HL-60 (cell line): ENCODE measurements around the gene AHDC1.
"Not testable (repeated sequence)": the region's sequence is repeated elsewhere in the genome, so short reads cannot be mapped to it uniquely, and the experiment has no call there.

ENCODE experiments used
- DNase-seq, 2 experiments: peaks; one replicate each; pipeline ENCODE4 v3.0.0-alpha.2; 2010 to 2020; ENCODE audit warnings: low read depth in 1 of 2, low spot score in 1 of 2
- H3K27ac ChIP-seq: fragments of 250-450 bp; sonication (Bioruptor Pico); replicated peaks from 2 replicates; pipeline ENCODE4 v1.5.1; 2020; ENCODE audit warnings: mild to moderate bottlenecking, moderate library complexity
- H3K27me3 ChIP-seq: fragments of 250-450 bp; sonication (Bioruptor Pico); 2 replicates; pipeline ENCODE4 v1.5.1; 2021; ENCODE audit warnings: mild to moderate bottlenecking, moderate library complexity; ENCODE audit not compliant: insufficient read depth, poor library complexity, severe bottlenecking
- H3K4me3 ChIP-seq: replicated peaks from 2 replicates; pipeline ENCODE4 v1.5.1; 2011; ENCODE audit warnings: mild to moderate bottlenecking, control low read depth, low read length; ENCODE audit not compliant: insufficient read depth
- GABPA ChIP-seq: IDR thresholded peaks from 2 replicates; pipeline ENCODE4 v1.6.1; 2012; ENCODE audit warnings: low read depth
- POLR2AphosphoS5 ChIP-seq: IDR thresholded peaks from 2 replicates; pipeline ENCODE4 v1.6.1; 2012; ENCODE audit warnings: low read depth
- SPI1 ChIP-seq: IDR thresholded peaks from 2 replicates; pipeline ENCODE4 v1.6.1; 2012; ENCODE audit warnings: low read depth, mild to moderate bottlenecking, borderline replicate concordance
- TF ChIP-seq, protein P1 (sequence below): IDR thresholded peaks from 2 replicates; pipeline ENCODE4 v1.6.1; 2012; ENCODE audit warnings: low read depth; ENCODE audit not compliant: insufficient replicate concordance
- TF ChIP-seq, protein P2 (sequence below): IDR thresholded peaks from one replicate; pipeline ENCODE4 v1.5.1; 2011; ENCODE audit warnings: low read length, control low read depth, inconsistent platforms; ENCODE audit not compliant: insufficient read depth

The AHDC1 gene

DNA sequence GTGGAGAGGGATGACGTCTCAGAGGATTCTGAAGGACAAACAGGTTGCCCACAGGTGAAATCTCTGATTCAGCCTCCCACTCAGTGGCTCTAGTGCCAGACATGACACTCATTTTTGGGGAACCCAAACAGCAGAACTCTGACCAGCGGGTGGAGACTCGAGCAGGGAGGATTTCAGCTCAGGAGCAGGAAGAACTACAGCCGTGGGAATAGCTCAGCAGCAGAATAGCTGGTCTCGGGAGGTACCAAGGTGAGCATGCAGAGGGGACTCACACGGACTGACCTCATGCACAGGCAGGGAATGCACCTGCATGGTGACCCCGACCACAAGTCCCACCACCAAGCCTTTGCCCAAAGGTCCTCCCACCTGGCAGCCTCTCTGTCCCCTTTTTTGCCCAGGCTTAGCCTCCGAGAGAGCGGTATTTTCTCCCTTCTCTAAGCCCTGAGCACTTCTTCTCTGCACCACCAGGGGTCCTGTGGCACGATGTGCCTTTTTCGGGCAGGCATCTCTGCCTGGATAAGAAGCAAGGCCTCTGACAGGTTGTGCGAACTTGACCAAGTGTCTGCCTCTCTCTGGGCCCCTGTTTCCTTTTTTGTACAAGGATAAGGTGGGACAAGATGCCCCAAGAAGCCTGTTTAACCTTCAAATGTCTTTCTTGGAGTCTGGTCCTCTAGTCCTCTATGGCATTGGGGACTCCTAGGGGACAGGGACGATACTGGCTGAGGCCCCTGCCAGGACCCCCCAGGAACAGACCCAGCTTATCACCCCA, 39.8 kb upstream of the AHDC1 start:
- TF ChIP-seq, protein P1, sequence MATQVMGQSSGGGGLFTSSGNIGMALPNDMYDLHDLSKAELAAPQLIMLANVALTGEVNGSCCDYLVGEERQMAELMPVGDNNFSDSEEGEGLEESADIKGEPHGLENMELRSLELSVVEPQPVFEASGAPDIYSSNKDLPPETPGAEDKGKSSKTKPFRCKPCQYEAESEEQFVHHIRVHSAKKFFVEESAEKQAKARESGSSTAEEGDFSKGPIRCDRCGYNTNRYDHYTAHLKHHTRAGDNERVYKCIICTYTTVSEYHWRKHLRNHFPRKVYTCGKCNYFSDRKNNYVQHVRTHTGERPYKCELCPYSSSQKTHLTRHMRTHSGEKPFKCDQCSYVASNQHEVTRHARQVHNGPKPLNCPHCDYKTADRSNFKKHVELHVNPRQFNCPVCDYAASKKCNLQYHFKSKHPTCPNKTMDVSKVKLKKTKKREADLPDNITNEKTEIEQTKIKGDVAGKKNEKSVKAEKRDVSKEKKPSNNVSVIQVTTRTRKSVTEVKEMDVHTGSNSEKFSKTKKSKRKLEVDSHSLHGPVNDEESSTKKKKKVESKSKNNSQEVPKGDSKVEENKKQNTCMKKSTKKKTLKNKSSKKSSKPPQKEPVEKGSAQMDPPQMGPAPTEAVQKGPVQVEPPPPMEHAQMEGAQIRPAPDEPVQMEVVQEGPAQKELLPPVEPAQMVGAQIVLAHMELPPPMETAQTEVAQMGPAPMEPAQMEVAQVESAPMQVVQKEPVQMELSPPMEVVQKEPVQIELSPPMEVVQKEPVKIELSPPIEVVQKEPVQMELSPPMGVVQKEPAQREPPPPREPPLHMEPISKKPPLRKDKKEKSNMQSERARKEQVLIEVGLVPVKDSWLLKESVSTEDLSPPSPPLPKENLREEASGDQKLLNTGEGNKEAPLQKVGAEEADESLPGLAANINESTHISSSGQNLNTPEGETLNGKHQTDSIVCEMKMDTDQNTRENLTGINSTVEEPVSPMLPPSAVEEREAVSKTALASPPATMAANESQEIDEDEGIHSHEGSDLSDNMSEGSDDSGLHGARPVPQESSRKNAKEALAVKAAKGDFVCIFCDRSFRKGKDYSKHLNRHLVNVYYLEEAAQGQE = no peak
- TF ChIP-seq GABPA (no peak), POLR2AphosphoS5 (no peak), SPI1 (no peak; the same call in 1 of the 2 replicates)
- TF ChIP-seq, protein P2, sequence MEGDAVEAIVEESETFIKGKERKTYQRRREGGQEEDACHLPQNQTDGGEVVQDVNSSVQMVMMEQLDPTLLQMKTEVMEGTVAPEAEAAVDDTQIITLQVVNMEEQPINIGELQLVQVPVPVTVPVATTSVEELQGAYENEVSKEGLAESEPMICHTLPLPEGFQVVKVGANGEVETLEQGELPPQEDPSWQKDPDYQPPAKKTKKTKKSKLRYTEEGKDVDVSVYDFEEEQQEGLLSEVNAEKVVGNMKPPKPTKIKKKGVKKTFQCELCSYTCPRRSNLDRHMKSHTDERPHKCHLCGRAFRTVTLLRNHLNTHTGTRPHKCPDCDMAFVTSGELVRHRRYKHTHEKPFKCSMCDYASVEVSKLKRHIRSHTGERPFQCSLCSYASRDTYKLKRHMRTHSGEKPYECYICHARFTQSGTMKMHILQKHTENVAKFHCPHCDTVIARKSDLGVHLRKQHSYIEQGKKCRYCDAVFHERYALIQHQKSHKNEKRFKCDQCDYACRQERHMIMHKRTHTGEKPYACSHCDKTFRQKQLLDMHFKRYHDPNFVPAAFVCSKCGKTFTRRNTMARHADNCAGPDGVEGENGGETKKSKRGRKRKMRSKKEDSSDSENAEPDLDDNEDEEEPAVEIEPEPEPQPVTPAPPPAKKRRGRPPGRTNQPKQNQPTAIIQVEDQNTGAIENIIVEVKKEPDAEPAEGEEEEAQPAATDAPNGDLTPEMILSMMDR = peak; percentile 78
- no peak overlapping the region for H3K27ac ChIP-seq
- H3K4me3 ChIP-seq = no peak overlapping the region
- peak in 1 of 2 experiments; percentile 78 for DNase-seq
- no peaks in the 10 kb centered on the region for H3K27me3 ChIP-seq

DNA sequence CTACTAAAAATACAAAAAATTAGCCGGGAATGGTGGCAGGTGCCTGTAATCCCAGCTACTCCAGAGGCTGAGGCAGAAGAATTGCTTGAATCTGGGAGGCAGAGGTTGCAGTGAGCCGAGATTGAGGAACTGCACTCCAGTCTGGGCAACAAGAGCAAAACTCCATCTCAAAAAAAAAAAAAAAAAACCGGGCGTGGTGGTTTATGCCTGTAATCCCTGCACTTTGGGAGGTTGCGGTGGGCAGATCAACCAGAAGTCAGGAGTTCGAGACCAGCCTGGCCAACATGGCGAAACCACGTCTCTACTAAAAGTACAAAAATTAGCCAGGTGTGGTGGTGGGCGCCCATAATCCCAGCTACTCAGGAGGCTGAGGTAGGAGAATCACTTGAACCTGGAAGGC, 36.6 kb upstream of the AHDC1 start:
- TF ChIP-seq SPI1 = peak; percentile 27; the same call in 1 of the 2 replicates
- H3K27me3 ChIP-seq = not testable (repeated sequence)

DNA sequence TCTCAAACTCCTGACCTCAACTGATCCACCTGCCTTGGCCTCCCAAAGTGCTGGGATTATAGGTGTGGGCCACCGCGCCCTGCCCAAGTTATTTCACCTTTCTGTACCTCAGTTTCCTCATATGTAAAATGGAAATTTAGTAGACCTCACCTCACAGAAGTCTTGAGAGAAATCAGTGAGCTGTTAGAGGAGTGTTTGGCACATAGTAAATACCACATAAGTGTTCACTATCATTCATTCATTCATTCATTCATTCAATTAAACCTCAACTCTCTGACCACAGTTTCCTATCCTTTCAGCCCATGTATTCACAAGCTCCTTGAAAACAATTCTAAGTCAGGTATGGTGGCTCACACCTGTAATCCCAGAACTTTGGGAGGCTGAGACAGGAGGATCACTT, 34.9 kb upstream of the AHDC1 start:
- no peak overlapping the region for H3K27ac ChIP-seq
- H3K4me3 ChIP-seq = no peak overlapping the region
- TF ChIP-seq GABPA (no peak), SPI1 (no peak), POLR2AphosphoS5 (no peak)
- TF ChIP-seq, protein P2 = no peak
- TF ChIP-seq, protein P1 = no peak
- no peak for DNase-seq
- no peaks in the 10 kb centered on the region for H3K27me3 ChIP-seq

More for the DNA sequence above, 36.6 kb upstream of the AHDC1 start:
- DNase-seq, H3K27ac ChIP-seq, H3K4me3 ChIP-seq: not testable (repeated sequence)

DNA sequence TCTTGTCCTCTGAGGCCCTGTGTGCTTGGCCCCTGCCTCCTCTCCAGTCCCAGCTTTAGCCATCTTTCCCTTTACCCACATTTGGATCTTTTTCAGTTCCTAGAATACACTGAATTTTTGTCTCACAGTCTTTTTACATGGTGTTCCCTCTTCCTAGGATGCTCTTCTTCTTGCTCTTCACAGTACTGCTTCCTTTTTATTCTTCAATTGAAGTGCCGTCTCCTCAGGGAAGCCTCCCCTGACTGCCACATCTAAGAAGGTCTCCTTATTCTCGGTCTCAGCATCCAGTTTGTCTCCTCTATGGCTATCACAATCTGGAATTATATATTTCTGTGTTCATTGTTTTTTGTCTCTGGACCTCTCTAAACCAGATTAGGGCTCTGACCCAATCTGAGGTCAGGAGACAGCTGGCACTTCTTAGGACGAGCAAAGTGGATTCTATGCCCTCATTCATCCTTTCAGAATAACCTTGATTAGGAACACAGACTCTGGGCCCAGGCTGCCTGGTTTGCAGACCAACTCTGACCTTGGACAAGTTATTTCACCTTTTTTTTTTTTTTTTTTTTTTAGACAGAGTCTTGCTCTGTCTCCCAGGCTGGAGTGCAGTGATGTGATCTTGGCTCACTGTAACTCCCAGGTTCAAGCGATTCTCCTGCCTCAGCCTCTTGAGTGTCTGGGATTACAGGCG, 34.2 kb upstream of the AHDC1 start:
- H3K27me3 ChIP-seq = no peaks in the 10 kb centered on the region
- H3K27ac ChIP-seq = no peak overlapping the region
- no peak overlapping the region for H3K4me3 ChIP-seq
- TF ChIP-seq POLR2AphosphoS5 (no peak), GABPA (no peak), SPI1 (no peak)
- TF ChIP-seq, protein P2 = no peak
- TF ChIP-seq, protein P1 = no peak
- no peak for DNase-seq
